ENCODE results near the gene CXCL6.

CXCL6 gene

GRCh38 chr4:73855406-73855805 is 18.9 kb downstream of the CXCL6 start:
- TF ChIP-seq ZNF565 (CRISPR knock-in tag; conservative IDR thresholded peaks at IDR 0.05; ENCODE audit: low read depth) = no peak
- TF ChIP-seq ZFP3 (CRISPR knock-in tag; IDR thresholded peaks at IDR 0.05) = no peak
- no peak for TF ChIP-seq TCF4 (CRISPR knock-in tag; IDR thresholded peaks at IDR 0.05; ENCODE audit: borderline replicate concordance)
- TF ChIP-seq ZC3H10 (CRISPR knock-in tag; IDR thresholded peaks at IDR 0.05) = no peak
- no peak for TF ChIP-seq SNAI2 (CRISPR knock-in tag; IDR thresholded peaks at IDR 0.05)
- TF ChIP-seq PPARA (CRISPR knock-in tag; IDR thresholded peaks at IDR 0.05; ENCODE audit: borderline replicate concordance) = no peak
- TF ChIP-seq ARNTL (CRISPR knock-in tag; IDR thresholded peaks at IDR 0.05; ENCODE audit: borderline replicate concordance, low read depth) = no peak
- no peak for TF ChIP-seq ZNF8 (CRISPR knock-in tag; IDR thresholded peaks at IDR 0.05)
- no peak for TF ChIP-seq CSRNP3 (CRISPR knock-in tag; IDR thresholded peaks at IDR 0.05)
- ATAC-seq = no peak

GRCh38 chr4:73856518-73856917 is 20.0 kb downstream of the CXCL6 start:
- no peak for ATAC-seq

More at GRCh38 chr4:73856518-73856917, 20.0 kb downstream of the CXCL6 start:
- TF ChIP-seq SNAI2 (CRISPR knock-in tag; IDR thresholded peaks at IDR 0.05) (no peak), PATZ1 (CRISPR knock-in tag; IDR thresholded peaks at IDR 0.05; ENCODE audit: borderline replicate concordance) (no peak), OSR1 (CRISPR knock-in tag; IDR thresholded peaks at IDR 0.05) (no peak), PPARA (CRISPR knock-in tag; IDR thresholded peaks at IDR 0.05; ENCODE audit: borderline replicate concordance) (no peak), BACH2 (CRISPR knock-in tag; IDR thresholded peaks at IDR 0.05; ENCODE audit: borderline replicate concordance) (no peak), CSRNP3 (CRISPR knock-in tag; IDR thresholded peaks at IDR 0.05) (no peak), ISL1 (CRISPR knock-in tag; IDR thresholded peaks at IDR 0.05) (no peak), POU6F1 (CRISPR knock-in tag; IDR thresholded peaks at IDR 0.05; ENCODE audit: borderline replicate concordance, low read depth) (no peak), ZNF8 (CRISPR knock-in tag; IDR thresholded peaks at IDR 0.05) (no peak), ZFP3 (CRISPR knock-in tag; IDR thresholded peaks at IDR 0.05) (no peak), CREB5 (CRISPR knock-in tag; IDR thresholded peaks at IDR 0.05; ENCODE audit: low read depth) (no peak), TSHZ2 (CRISPR knock-in tag; IDR thresholded peaks at IDR 0.05) (no peak), TOX (CRISPR knock-in tag; IDR thresholded peaks at IDR 0.05; ENCODE audit: borderline replicate concordance) (no peak), ZNF565 (CRISPR knock-in tag; conservative IDR thresholded peaks at IDR 0.05; ENCODE audit: low read depth) (no peak), ZNF70 (CRISPR knock-in tag; IDR thresholded peaks at IDR 0.05) (no peak), RARB (CRISPR knock-in tag; IDR thresholded peaks at IDR 0.05) (no peak), ZC3H10 (CRISPR knock-in tag; IDR thresholded peaks at IDR 0.05) (no peak)
